ENCODE results near the gene HMCES. TPM values are rescaled to one million over a fixed set of nuclear protein-coding genes. Genes with fewer than 3 reads are reported as not detected.

HMCES gene
- total RNA-seq, 1 donor from 2014 or later = 37.7 TPM

DNA sequence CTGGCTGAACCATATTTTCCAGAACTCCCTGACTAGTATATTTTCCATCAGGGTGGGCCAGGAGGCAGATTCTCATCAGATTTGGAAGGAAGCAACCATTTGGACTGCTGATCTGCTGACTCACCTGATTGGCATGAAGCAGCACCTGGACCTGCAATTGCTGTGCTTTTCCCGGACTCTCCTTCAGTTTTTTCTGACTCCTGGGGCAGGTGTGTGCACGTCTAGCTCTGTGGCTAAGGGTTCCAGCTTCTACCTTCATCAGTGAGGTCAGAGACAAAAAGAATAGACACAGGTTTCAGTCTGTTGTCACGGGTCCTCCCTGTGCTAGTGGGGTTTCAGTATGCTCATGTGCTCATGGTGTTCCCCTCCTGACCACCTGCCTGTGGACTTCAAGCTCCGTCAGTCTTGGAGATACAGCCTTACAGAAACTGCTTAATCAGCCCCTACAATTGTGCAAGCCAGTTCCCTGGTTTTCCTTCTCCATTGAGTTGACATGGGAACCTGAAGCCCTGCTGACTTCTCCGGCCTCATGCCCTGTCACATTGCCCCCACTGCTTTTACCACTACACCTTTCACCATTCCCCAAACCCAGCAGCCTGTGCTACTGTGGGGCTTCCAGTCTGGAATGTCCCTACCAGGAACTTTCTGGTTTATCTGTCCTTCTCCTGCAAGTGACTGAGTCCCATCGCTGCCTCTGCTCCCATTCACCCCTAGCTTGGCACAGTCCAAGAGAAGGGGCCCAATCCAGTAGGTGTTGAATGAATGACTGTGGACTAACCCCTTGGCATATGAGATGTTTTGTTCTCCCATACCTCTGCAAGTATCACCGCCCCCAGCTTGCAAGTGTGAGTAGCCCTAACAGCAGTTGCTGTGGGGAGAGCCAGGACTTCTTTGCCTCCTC lies 31.7 kb downstream of the HMCES start:
- Mint-ChIP-seq H3K4me1 (ENCODE audit: low read depth, unreplicated experiment) (peaks cover 16% of the 10 kb centered on the region), H3K27me3 (ENCODE audit: unreplicated experiment) (peaks cover 8% of the 10 kb centered on the region), H3K4me3 (ENCODE audit: unreplicated experiment) (no peak overlapping the region), H3K36me3 (ENCODE audit: unreplicated experiment) (no peaks in the 10 kb centered on the region), H3K27ac (ENCODE audit: unreplicated experiment) (no peak overlapping the region), H3K9me3 (ENCODE audit: unreplicated experiment) (peaks cover 7% of the 10 kb centered on the region)
- DNase-seq = no peak
- TF ChIP-seq, protein P1, sequence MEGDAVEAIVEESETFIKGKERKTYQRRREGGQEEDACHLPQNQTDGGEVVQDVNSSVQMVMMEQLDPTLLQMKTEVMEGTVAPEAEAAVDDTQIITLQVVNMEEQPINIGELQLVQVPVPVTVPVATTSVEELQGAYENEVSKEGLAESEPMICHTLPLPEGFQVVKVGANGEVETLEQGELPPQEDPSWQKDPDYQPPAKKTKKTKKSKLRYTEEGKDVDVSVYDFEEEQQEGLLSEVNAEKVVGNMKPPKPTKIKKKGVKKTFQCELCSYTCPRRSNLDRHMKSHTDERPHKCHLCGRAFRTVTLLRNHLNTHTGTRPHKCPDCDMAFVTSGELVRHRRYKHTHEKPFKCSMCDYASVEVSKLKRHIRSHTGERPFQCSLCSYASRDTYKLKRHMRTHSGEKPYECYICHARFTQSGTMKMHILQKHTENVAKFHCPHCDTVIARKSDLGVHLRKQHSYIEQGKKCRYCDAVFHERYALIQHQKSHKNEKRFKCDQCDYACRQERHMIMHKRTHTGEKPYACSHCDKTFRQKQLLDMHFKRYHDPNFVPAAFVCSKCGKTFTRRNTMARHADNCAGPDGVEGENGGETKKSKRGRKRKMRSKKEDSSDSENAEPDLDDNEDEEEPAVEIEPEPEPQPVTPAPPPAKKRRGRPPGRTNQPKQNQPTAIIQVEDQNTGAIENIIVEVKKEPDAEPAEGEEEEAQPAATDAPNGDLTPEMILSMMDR (IDR thresholded peaks at IDR 0.05; ENCODE audit: partially characterized antibody, unreplicated experiment) = no peak

DNA sequence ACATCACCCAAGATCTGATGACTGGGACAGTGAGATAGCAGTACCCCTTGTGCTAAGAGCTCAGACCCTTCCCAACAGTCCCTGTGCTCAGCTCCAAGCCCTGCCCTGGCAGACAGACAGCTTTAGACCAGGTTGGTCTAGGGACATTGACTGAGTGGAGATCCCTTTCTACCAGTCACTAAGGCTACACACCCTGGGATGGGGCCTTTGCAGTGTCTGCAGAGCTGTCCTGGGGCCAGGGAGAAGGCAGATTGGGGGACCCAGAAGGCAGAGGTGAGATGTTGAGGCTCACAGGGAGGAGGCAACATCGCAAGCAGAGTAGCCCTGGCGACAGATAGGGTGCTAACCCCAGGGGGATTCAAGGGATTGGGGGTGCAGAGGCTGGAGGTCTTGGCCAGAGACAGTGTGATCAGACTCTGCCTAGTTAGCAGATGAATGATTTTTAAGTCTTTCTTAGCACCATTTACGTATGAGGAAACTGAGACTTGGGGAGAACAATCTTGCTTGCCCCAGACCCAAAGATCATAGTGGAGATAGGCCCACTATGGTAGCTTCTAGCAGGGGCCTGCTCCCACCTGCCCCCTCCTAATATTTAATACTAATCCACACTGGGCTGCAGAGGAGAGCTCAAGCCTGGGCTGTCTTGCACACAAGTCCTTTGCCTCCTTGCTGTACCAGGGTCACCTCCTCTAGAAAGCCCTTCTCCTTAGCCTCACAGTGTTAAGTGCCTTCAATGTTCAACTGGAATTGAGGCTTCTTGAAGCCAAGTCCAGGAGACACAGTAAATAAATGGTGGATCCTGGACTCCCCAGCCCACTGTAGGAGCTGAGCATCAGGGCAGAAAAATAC lies 32.6 kb downstream of the HMCES start:
- peaks cover 12% of the 10 kb centered on the region for H3K9me3 Mint-ChIP-seq (ENCODE audit: unreplicated experiment)

DNA sequence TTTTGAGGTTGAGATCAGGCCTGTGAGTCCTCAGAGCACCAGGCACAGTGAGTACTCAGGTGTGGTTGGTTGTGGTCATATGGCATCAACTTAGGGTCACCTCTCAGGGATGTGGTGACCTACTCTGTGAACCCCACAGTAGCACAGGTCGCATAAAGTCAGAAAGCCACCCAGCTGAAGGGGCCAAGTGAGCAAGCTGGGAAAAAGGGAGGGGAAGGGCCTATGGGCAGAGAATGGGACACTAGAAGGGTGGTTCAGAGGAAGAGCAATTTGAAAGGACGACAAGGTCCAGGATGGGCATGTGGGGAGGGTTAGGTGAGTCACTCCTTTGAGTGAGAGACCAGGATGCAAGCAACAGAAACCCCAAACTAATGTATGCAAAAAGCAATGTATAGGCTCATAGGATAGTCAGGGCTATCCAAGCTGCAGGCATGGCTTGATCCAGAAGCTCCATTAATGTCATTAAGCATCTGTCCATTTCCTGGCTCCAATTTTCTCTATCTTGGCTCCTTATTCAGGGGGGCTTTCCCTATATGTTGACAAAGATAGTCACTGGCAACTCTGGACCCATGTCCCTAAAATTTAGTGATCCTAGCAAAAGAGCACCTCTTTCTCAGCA lies 33.5 kb downstream of the HMCES start:
- Mint-ChIP-seq H3K9me3 (ENCODE audit: unreplicated experiment) (peaks cover 12% of the 10 kb centered on the region), H3K36me3 (ENCODE audit: unreplicated experiment) (no peaks in the 10 kb centered on the region), H3K27ac (ENCODE audit: unreplicated experiment) (no peak overlapping the region), H3K27me3 (ENCODE audit: unreplicated experiment) (peaks cover 12% of the 10 kb centered on the region), H3K4me3 (ENCODE audit: unreplicated experiment) (peak overlapping the region; percentile 26), H3K4me1 (ENCODE audit: low read depth, unreplicated experiment) (peaks cover 10% of the 10 kb centered on the region)
- TF ChIP-seq, protein P1 (IDR thresholded peaks at IDR 0.05; ENCODE audit: partially characterized antibody, unreplicated experiment) = no peak
- DNase-seq = no peak

More for the DNA sequence above, 32.6 kb downstream of the HMCES start:
- H3K36me3 Mint-ChIP-seq (ENCODE audit: unreplicated experiment) = no peaks in the 10 kb centered on the region
- peaks cover 13% of the 10 kb centered on the region for H3K4me1 Mint-ChIP-seq (ENCODE audit: low read depth, unreplicated experiment)
- no peak for DNase-seq
- no peak overlapping the region for H3K27ac Mint-ChIP-seq (ENCODE audit: unreplicated experiment)
- no peak overlapping the region for H3K4me3 Mint-ChIP-seq (ENCODE audit: unreplicated experiment)
- H3K27me3 Mint-ChIP-seq (ENCODE audit: unreplicated experiment) = peaks cover 12% of the 10 kb centered on the region
- TF ChIP-seq, protein P1 (IDR thresholded peaks at IDR 0.05; ENCODE audit: partially characterized antibody, unreplicated experiment) = no peak

DNA sequence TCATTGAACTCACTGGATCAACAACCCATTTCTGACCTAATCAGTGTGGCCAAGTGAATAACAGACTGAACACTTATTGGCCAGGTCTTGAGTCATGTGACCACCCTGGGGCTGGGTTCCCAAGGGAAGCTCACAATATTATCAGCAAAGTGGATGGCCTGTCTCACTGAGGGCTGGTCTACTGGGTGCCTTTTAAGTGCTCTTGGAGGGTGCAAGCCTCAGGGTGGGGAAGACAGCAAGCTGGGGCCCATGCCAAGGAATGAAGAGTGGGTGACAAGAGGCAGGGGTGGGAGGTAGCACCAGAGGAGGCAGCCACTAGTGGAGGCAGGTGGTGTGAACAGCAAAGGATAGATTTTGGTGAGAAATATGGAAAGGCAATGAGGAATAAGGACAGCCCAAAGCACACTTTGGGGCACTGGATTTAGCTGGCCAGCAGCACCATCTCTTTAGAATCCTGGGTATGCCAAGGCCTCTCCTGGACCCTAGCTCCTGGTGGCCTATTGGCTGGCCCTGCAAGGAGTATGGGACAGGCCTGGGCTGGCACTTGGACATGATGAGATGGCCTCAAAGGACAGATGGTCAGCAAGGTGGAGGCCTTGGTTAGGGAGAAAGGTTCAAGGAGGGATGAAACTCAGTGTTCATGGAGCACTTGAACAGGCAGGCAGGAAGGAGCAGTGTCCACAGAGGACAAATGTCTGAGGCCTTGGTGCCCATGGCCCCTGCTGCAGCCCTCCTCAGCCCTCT lies 34.2 kb downstream of the HMCES start:
- Mint-ChIP-seq H3K9me3 (ENCODE audit: unreplicated experiment) (peaks cover 18% of the 10 kb centered on the region), H3K27me3 (ENCODE audit: unreplicated experiment) (peaks cover 12% of the 10 kb centered on the region), H3K4me1 (ENCODE audit: low read depth, unreplicated experiment) (peaks cover 11% of the 10 kb centered on the region), H3K27ac (ENCODE audit: unreplicated experiment) (peak overlapping the region; percentile 6), H3K4me3 (ENCODE audit: unreplicated experiment) (peak overlapping the region; percentile 26), H3K36me3 (ENCODE audit: unreplicated experiment) (no peaks in the 10 kb centered on the region)
- TF ChIP-seq, protein P1 (IDR thresholded peaks at IDR 0.05; ENCODE audit: partially characterized antibody, unreplicated experiment) = no peak
- no peak for DNase-seq
